Loucy (cell line): ENCODE results near the gene SYT1.

Source experiments
- EZH2phosphoT487 ChIP-seq: fragments of 200-600 bp; IDR thresholded peaks from 2 replicates; pipeline ENCODE4 v1.6.1; 2018; ENCODE audit warnings: antibody characterized with exemption, mild to moderate bottlenecking, moderate library complexity, borderline replicate concordance
- TF ChIP-seq, protein P1 (sequence below): fragments of 200-600 bp; sonication (generic); conservative IDR thresholded peaks from 2 replicates; pipeline ENCODE4 v1.5.1; 2014; ENCODE audit warnings: mild to moderate bottlenecking, antibody characterized with exemption, low read length

DNA sequence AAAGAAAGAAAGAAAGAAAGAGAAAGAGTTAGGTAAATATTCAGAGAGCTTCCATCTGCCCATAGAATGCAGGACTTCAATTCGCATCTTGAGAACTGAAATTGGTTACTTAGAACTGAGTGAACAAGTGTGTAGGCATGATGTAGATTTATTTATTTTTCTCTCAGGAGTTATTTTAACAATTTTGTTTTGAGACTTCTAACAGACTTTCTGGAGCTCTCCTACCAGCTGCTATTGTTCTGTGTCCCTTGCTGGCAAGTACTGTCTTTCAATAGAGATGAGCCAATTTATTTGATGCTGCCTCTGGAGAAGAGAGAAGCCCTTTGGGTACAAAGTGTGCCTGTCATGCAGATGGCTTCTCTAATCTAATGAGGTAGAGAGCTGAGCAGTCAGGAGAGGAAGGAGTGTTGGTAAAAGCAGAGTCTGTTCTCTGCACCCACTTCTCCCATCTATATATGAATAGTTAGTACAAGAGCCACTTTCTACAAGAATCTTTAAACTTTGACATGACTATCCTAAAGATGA, 67.0 kb downstream of the SYT1 start:
- TF ChIP-seq, protein P1, sequence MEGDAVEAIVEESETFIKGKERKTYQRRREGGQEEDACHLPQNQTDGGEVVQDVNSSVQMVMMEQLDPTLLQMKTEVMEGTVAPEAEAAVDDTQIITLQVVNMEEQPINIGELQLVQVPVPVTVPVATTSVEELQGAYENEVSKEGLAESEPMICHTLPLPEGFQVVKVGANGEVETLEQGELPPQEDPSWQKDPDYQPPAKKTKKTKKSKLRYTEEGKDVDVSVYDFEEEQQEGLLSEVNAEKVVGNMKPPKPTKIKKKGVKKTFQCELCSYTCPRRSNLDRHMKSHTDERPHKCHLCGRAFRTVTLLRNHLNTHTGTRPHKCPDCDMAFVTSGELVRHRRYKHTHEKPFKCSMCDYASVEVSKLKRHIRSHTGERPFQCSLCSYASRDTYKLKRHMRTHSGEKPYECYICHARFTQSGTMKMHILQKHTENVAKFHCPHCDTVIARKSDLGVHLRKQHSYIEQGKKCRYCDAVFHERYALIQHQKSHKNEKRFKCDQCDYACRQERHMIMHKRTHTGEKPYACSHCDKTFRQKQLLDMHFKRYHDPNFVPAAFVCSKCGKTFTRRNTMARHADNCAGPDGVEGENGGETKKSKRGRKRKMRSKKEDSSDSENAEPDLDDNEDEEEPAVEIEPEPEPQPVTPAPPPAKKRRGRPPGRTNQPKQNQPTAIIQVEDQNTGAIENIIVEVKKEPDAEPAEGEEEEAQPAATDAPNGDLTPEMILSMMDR: no peak
- TF ChIP-seq EZH2phosphoT487: no peak
